NCI-H226 (cell line): ENCODE results near the gene RBFOX1.

Experiments used
- DNase-seq: peaks from one replicate; pipeline ENCODE4 v3.0.0-alpha.2; 2015

Gene RBFOX1

DNA sequence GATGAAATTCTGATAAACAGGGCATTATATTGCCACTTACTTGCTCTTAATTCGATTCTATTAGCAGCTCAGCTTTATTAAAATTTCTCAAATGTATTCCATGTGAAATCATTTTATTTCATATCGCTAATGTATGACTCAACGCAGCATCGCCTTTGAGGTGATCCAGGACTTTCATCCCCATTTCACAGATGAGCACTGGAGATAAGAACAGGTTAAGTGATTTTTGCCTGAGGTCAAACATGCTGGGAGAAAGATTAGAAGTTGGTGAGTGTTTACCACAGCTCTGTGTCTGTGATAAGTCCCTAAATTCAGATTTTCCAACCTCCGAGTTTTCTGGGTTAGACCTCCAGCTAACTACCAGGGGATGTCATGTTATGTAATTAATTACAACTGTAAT lies 43.6 kb downstream of the RBFOX1 start:
- no peak for DNase-seq

DNA sequence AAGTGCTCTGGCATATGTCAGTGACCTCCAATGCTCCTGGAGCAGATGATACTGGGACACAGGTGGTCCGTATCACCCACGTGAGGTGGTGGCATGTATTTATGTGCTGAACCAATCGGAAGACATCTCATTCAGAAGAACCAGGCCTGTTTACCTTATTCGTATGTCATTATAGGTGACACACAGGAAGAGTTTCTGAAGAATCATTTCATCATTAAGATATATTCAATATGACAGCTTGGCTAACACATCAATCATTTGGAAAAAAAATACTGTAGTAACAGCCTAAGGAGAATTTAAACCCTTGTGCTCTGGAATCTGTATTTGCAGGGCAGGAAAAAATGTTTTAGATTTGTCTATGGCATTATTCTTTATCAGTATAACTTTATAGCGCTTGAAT lies 44.6 kb downstream of the RBFOX1 start:
- DNase-seq, result no peak

DNA sequence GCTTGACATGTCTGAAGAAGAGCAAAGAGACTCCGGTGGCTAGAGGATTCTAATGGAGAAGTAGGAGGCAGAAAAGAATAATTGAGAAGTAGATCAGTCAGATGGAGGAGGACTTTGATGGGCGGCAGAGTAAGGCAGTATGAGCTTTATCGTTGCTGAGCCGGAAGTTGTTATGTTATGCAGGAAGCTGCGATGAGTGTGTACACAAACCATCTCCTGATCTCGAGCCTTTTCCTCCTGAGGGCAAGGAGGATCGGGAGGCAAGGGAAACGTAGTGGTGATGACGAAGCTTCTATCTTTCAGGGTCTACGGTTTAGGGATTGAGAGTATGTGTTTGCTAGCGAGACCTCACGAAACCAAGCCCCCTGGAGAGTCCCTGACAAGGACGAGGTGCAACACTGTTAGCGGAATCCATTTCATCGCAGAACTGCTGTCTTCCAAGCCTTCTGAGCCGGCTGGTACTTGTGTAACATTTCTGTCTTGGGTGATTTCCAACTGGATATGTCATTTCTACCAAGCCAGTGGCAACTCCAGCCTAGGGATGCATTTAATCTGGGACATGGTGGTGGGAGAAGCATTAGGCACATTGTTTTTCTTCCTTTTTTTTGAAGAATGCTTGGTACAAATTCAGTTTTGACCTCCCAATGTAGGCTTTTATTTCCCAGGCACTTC lies 45.5 kb downstream of the RBFOX1 start:
- no peak for DNase-seq

GRCh38 chr16:7380441-7380840 lies 47.8 kb downstream of the RBFOX1 start:
- DNase-seq, result no peak

GRCh38 chr16:7380911-7381310 lies 48.3 kb downstream of the RBFOX1 start:
- no peak for DNase-seq

GRCh38 chr16:7381671-7382070 lies 49.0 kb downstream of the RBFOX1 start:
- DNase-seq, result no peak

DNA sequence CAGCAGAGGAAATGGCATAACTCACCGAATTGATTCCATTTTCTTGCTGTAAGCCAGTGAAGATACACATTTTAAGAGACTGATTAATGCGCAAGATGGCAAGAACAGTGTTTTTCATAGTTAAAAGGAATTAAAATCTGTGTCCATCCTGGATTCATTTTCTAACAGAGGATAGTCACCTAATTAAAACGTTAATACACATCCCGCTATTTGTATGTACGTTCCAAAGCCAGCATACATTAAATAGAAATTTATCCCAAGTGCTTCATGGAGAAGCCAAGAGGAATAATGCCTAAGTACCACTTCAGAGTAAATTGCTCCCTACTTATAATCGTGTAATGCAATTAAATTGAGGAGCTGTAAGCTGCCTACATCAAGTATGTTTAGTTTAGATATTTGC lies 49.9 kb downstream of the RBFOX1 start:
- DNase-seq, result no peak

DNA sequence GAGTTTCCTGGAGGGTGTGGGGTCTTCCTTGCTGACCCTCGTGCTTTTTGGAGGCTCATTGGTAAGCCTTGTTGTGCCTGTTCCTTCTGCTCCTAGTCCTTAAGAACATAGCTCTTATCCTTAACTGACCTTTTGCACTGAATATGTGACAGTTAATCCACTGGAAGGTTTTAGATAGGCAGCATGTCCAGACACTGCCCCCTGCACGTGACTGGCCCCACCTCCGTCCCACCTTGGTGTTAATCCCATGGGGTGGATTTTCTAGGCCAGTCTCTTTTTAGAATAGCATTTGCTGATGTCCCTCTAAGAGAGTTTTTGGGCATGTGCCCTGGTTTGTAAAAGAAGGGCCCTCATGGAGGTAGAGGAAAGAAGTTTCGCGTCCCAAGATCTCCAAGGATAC lies 58.3 kb downstream of the RBFOX1 start:
- no peak for DNase-seq

DNA sequence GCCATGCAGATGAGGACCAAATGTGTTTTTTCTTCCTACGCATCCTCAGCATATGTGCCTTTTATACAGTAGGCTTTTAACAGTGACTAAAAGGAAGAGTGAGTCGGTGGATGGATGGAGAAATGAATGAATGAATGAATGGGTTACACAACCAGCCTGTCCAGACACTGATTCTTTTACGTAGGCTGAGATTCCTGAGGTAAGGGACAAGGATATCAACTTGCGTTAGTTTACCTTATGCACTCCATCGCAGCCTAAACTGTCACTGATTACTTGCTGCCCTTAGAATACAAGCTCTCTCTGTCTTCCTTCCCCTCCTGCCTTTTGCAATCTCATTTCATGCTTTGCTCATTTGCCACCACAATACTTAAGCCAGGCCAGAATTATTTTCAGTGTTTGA lies 59.0 kb downstream of the RBFOX1 start:
- DNase-seq, result no peak

DNA sequence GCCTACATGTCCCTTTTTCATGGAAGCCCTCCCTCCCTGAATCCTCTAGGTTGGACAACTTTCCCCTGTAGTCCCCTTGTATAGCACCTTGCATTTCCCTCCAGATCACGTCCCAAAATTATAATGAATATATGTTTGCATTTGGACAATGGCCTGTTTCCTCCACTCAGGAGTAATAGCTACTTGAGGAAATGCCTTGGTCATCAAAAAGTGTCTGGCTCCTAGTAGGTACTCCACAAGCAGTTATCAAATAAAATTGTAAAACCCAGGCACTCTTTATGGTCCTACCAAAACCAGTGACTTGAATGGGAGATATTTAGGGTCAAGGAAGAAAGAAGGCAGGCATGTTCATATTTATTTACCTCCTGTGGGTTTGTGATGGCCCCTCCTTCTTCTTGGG lies 59.6 kb downstream of the RBFOX1 start:
- no peak for DNase-seq

GRCh38 chr16:7393680-7394079 lies 61.0 kb downstream of the RBFOX1 start:
- no peak for DNase-seq

DNA sequence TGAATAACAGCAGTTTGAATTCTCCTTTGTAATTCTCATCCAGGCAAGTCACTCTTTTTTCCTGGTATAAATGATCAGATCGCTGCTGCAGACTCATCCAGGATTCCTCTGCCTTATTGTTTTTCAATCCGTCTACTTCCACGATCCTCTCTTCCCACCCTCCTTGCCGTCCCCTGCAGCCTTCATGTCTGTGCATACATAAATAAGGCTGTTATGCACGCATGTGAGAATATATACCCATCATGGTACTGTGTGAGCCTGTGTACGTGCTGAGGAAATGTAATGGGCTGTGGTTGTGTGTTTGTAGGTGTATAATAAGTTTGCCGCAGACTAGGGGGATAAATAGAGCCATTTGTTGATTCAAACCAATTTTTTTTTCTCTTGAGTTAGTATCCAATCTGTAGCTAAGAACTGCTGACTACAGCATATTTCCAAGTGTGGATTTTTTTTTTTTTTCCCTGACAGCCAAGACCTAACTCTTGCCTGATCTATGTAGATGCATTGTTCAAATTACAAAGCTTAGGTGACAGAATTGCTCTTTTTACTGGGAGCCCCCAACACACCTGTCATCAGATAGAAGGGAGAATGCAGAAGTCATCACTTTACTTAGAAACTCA lies 62.2 kb downstream of the RBFOX1 start:
- DNase-seq, result no peak

DNA sequence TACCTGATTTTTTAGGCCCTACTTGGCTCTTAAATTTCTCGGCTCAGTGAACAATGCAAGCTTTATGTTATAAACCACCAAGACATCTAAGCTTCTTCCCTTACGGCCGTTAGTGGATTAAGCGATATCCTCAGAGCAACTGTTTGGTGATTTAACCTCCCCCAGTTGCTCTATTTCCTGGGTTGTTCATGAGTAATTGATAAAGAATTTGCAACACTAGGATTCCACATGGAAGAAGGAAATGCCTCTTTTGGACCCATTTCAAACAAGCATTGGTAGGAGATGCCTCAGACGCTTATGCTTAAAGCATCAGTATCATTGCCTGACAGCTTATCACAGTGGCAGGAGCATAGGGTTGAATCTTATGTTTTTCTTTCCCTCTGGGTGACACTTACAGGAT lies 65.3 kb downstream of the RBFOX1 start:
- DNase-seq, result peak; percentile 83

DNA sequence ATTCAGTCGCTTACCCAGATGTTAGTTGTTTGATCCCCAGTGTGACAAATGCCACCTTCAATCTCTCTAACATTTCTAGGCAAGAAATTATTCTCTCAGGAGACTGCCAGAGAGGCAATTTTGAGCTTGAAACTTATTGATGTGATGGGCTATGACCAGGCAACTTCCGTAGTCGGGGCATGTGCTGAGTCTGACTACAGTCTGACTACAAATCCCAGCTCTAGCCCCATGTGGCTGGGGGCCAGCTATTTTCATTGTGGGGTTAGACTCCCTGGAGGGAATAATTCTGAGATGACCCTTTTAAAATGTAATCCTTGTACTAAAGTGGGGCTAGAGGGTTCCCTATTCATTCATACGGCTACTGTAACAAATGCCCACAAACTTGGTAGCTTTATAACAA lies 65.9 kb downstream of the RBFOX1 start:
- DNase-seq, result no peak

- no peak for DNase-seq
These were observed 66.7 kb downstream of the RBFOX1 start for GRCh38 chr16:7399296-7399695.

DNA sequence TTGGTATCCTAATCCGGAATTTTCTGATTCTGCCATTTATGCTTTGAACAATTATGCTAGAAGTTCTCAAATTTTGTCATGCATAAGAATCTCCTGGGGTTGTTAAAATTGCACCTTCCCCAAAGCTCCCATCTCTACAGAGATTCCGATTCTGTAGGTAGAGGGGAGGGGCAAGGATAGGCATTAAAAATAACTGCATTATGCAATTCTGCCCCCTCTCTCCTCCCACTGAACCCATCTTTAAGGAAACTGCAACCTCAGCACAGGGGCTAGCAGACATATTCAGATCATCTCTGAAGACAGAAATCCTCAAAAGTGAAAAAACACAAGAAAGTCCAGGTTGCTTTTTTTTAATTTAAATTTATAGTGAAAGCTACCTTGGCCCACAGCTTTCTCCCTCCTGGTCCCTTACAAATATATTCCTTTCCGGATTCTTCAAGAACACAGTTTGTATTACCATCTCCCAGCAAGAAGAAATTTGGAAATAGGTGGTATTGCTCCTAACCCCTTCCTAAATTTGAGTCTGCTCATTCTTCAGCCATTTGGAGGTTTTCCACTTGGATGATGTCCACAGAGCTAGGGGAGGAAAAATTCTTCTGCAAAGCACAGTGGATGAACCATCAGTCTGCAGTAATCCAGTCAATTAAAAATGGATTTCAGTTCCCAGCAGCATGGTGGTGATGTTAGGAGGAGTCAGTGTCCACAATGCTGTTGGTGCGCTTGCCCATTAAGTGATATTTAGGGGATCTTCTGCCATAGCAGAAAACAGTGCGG lies 67.7 kb downstream of the RBFOX1 start:
- DNase-seq, result no peak

DNA sequence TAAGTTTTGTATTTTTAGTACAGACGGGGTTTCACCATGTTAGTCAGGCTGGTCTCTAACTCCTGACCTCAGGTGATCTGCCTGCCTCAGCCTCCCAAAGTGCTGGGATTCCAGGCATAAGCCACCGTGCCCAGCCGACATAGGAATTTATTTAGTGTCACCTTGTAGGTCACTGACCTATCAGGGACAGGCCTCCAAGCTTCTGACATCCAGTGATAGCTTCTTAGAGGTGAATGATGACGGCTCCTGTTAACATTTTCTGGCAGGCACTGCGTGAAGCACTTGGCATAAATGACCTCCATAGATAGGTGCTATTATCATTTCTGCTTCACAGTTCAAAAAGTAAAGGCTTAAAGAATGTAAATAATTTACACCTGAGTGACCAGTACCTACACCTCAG lies 71.6 kb downstream of the RBFOX1 start:
- no peak for DNase-seq

GRCh38 chr16:7405166-7405565 lies 72.5 kb downstream of the RBFOX1 start:
- no peak for DNase-seq

- no peak for DNase-seq
These were observed 76.2 kb downstream of the RBFOX1 start for GRCh38 chr16:7408700-7409365.

GRCh38 chr16:7419441-7419840 lies 86.8 kb downstream of the RBFOX1 start:
- no peak for DNase-seq

GRCh38 chr16:7420079-7420478 lies 87.4 kb downstream of the RBFOX1 start:
- DNase-seq, result no peak

DNA sequence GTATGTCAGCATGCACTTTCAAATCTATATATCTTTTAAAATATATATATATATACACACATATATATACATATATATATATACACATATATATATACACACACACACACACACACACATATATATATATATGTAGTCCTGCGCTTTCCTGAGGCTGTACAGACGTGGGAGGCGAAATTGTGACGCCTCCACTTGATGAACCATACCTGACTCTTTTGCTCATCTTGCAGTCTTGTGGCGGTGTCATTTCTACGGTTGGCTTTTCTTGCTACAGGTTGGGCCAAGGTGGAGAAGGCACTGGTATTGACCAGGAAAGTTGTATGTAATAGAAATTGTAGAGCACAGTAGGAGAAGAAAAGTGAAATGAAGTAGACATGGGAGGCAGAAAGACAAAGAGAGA lies 88.2 kb downstream of the RBFOX1 start:
- no peak for DNase-seq

- DNase-seq, result no peak
These were observed 88.9 kb downstream of the RBFOX1 start for GRCh38 chr16:7421578-7421977.
